Fibroblast of skin of abdomen (primary cell): ENCODE results near the gene DKKL1.

Experiments used
- DNase-seq: peaks from one replicate; pipeline ENCODE4 v3.0.0-alpha.2; 2013

The DKKL1 gene

GRCh38 chr19:49422407-49423070 lies 58.9 kb downstream of the DKKL1 start:
- DNase-seq = no peak

- no peak for DNase-seq
Observed at GRCh38 chr19:49423071-49423984, 59.7 kb downstream of the DKKL1 start, which contains the start of gene PTH2. TSS of gene PTH2 (minus strand) at chr19:49423441. CDS start at chr19:49423339, 102 bp downstream.

- no peak for DNase-seq
Observed at GRCh38 chr19:49423985-49424303, 60.3 kb downstream of the DKKL1 start.
